GM21367 (cell line): Measurements from ENCODE around the gene NOL6.
"Not testable (repeated sequence)": the region's sequence is repeated elsewhere in the genome, so short reads cannot be mapped to it uniquely, and the experiment has no call there.

ENCODE experiments used
- ATAC-seq: cut with Tn5 transposase; IDR thresholded peaks from one replicate; pipeline ENCODE4 v1.9.1; 2021; ENCODE audit not compliant: unreplicated experiment

NOL6 gene, protein sequence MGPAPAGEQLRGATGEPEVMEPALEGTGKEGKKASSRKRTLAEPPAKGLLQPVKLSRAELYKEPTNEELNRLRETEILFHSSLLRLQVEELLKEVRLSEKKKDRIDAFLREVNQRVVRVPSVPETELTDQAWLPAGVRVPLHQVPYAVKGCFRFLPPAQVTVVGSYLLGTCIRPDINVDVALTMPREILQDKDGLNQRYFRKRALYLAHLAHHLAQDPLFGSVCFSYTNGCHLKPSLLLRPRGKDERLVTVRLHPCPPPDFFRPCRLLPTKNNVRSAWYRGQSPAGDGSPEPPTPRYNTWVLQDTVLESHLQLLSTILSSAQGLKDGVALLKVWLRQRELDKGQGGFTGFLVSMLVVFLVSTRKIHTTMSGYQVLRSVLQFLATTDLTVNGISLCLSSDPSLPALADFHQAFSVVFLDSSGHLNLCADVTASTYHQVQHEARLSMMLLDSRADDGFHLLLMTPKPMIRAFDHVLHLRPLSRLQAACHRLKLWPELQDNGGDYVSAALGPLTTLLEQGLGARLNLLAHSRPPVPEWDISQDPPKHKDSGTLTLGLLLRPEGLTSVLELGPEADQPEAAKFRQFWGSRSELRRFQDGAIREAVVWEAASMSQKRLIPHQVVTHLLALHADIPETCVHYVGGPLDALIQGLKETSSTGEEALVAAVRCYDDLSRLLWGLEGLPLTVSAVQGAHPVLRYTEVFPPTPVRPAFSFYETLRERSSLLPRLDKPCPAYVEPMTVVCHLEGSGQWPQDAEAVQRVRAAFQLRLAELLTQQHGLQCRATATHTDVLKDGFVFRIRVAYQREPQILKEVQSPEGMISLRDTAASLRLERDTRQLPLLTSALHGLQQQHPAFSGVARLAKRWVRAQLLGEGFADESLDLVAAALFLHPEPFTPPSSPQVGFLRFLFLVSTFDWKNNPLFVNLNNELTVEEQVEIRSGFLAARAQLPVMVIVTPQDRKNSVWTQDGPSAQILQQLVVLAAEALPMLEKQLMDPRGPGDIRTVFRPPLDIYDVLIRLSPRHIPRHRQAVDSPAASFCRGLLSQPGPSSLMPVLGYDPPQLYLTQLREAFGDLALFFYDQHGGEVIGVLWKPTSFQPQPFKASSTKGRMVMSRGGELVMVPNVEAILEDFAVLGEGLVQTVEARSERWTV

DNA sequence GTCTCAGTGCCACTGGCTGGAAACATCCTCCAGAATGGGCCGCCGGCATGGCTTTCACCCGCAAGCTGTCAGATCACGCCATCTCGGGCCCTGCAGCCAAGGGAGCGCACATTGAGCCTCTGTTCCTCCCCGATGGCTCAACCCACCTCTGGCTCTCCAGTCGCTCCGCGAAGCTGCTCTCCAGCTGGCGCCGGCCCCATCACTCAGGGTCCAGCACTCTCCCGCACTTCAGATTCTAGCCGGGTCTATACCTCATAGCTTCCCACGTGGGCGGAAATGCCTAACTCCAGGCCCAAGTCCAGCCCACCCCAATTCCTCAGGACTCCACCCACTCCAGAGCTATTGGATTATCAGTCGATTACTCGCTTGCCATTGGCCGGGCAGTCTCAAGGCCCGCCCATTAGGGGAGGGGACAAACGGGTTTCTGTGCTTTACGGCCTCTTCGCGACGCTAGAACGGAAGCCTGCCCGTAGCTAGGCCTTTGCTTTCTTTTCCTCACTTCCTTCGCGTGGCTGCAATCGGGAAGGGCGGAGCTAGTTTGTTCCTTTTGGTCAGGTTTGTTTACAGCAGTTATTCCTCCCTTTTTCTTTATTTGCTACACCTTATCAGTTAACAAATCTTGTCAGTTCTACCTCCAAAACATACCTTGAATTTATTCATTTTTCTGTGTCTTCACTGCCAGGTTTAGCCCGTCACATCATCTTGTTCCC, at the start of gene NOL6:
Gene NOL6 (minus strand): TSS at position 282 of the 710 bp plus-strand sequence. CDS start 82 bp downstream, at position 200.
- ATAC-seq, result peak; percentile 98

GRCh38 chr9:33521861-33522260, 48.1 kb upstream of the NOL6 start:
- ATAC-seq, result not testable (repeated sequence)

GRCh38 chr9:33517934-33518577, 44.3 kb upstream of the NOL6 start:
- not testable (repeated sequence) for ATAC-seq

DNA sequence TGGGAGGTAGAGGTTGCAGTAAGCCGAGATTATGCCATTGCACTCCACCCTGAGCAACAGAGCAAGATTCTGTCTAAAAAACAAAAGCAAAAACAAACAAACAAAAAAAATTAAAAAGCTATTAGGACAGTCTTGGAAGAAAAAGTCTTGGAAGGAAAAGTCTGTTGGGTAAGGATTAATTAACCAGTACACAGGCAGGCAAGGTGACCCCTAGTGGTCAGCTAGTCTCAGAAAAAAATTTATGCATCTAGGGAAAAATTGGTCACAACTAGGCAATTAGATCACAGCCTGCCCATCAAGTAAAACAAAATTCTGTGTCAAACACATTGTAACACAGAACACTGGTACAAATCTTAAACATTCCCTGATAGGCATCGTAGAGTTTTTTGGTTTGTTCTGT, 43.6 kb upstream of the NOL6 start:
- no peak for ATAC-seq

GRCh38 chr9:33516397-33516796, 42.7 kb upstream of the NOL6 start:
- ATAC-seq, result not testable (repeated sequence)

DNA sequence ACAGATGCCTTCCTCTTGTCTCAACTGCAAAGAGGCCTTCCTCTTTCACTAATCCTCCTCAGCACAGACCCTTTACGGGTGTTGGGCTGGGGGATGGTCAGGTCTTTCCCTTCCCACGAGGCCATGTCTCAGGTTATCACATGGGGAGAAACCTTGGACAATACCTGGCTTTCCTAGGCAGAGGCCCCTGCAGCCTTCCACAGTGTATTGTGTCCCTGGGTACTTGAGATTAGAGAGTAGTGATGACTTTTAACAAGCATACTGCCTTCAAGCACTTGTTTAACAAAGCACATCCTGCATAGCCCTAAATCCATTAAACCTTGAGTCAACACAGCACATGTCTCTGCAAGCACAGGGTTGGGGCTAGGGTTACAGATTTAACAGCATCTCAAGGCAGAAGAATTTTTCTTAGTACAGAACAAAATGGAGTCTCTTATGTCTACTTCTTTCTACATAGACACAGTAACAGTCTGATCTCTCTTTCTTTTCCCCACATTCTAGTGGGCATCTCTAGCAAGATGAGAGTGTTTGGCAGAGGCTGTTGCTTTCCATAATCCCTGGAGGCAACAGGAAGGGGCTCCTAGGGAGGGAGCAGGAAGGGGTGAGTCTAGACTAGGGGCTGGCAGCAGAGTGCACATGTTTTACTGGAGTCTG, 41.7 kb upstream of the NOL6 start:
- not testable (repeated sequence) for ATAC-seq

GRCh38 chr9:33512535-33512934, 38.8 kb upstream of the NOL6 start:
- not testable (repeated sequence) for ATAC-seq

- ATAC-seq, result not testable (repeated sequence)
Measured at GRCh38 chr9:33511184-33511517, 37.4 kb upstream of the NOL6 start.

- ATAC-seq, result no peak
Measured at GRCh38 chr9:33510262-33511183, 36.8 kb upstream of the NOL6 start.

DNA sequence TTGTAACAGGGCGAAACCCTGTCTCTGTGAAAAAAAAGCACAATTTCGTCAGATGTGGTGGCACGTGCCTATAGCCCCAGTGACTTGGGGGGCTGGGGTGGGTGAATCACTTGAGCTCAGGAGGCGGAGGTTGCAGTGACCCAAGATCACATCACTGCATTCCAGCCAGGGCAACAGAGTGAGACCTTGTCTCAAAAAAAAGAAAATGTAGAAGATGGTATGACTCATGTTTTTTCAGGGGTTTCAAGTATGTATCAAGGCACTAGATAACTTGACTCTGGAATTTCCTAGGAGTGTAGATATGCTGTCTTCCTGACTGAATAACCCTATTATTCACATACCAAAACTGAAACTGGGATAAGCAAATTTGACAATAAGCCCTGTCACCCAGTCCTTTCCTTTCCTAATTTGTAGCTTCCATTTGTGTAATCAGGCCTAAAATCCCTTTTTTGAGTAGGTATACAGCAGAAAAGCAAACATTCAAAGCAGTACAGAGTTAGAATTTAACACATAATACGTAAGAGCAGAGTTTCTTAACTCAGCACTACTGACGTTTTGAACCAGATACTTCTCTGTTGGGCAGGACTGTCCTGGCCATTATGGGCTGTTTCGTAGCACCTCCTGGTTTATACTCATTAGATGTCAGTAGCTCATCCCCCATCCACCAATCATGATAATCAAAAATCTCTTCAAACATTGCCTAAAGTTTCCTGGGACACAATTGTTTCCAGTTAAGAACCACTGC, 33.1 kb upstream of the NOL6 start:
- ATAC-seq, result no peak

- ATAC-seq, result no peak
Measured at GRCh38 chr9:33498387-33498786, 24.7 kb upstream of the NOL6 start.

DNA sequence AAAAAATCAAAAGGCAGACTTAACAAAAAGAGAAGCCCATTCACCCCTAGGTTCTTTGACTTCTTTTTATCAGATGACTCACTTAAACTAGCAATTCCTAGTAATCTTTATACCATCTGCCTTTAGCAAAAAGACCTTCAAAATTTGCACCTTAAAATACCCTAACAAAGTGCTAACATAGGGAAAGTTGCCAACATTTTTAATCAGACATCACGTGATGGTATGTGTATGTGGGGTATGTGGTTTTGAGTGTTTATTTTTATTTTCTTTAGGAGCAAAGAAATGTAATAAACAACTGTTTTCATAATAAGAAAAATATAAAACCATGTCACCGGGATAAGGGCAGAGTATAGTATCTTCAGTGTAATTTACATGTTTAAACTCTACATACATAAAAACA, 20.1 kb upstream of the NOL6 start:
- not testable (repeated sequence) for ATAC-seq

- no peak for ATAC-seq
Measured at GRCh38 chr9:33489066-33489465, 15.3 kb upstream of the NOL6 start.

- not testable (repeated sequence) for ATAC-seq
Measured at GRCh38 chr9:33485312-33485711, 11.6 kb upstream of the NOL6 start.

DNA sequence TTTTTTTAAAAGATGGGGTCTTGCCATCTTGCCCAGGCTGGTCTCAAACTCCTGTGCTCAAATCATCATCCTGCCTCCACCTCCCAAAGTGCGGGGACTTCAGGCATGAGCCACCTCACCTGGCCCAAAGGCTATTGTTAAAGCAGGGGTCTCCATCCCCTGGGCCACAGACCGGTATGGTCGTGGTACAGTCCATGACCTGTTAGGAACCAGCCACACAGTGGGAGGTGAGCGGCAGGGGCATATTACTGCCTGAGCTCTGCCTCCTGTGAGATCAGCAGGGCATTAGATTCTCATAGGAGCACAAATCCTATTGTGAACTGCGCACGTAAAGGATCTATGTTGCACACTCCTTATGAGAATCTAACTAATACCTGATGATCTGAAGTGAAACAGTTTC, 7.3 kb upstream of the NOL6 start:
- ATAC-seq, result no peak

- no peak for ATAC-seq
Measured at GRCh38 chr9:33480106-33480505, 6.4 kb upstream of the NOL6 start.

DNA sequence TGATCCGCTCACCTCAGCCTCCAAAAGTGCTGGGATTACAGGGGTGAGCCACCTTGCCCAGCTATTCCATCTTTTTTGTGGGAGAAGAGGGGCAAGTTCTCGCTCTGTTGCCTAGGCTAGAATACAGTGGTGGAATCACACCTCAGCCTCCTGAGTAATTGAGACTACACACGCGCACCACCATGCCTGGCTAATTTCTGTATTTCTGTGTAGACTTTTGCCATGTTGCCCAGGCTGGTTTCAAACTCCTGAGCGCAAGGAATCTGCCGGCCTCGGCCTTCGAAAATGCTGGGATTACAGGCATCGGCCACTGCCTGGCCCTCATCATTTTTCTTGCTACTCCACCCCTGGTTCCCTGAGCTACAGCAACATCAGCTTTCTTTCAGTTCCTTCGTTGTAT, 2.8 kb upstream of the NOL6 start:
- no peak for ATAC-seq

DNA sequence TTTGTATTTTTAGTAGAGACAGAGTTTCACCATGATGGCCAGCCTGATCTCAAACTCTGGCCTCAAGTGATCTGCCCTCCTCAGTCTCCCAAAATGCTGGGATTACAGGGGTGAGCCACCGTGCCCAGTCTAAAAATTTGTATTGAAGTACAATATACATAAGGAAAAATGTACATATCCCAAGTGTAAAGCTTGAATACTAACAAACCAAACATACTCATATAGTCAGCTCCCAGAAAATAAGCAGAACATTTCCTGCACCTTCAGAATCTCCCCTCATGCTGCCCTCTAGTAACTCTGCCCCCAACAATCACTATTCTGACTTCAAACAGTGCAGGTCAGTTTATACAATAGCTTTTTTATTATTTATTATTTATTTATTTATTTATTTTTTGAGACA, 1.6 kb upstream of the NOL6 start:
- ATAC-seq, result no peak
